HG02840 (cell line): ENCODE results near the gene PCP4L1.

Experiments
- ATAC-seq: cut with Tn5 transposase; IDR thresholded peaks from one replicate; pipeline ENCODE4 v1.9.1; 2021; ENCODE audit warnings: mild to moderate bottlenecking, moderate library complexity, moderate number of reproducible peaks; ENCODE audit not compliant: unreplicated experiment, low FRiP score

The PCP4L1 gene

GRCh38 chr1:161261261-161262235 is 3.0 kb downstream of the PCP4L1 start:
- no peak for ATAC-seq

GRCh38 chr1:161265305-161265704 is 6.8 kb downstream of the PCP4L1 start:
- no peak for ATAC-seq

GRCh38 chr1:161266202-161266601 is 7.7 kb downstream of the PCP4L1 start:
- no peak for ATAC-seq

GRCh38 chr1:161266836-161267235 is 8.3 kb downstream of the PCP4L1 start:
- no peak for ATAC-seq

GRCh38 chr1:161267321-161267720 is 8.8 kb downstream of the PCP4L1 start:
- ATAC-seq, result no peak

- ATAC-seq, result no peak
These were observed 14.9 kb downstream of the PCP4L1 start for GRCh38 chr1:161273402-161273801.

- ATAC-seq, result no peak
These were observed 16.3 kb downstream of the PCP4L1 start for GRCh38 chr1:161274874-161275273.

- no peak for ATAC-seq
These were observed 24.4 kb downstream of the PCP4L1 start for GRCh38 chr1:161282991-161283390.

GRCh38 chr1:161285113-161285512 is 26.6 kb downstream of the PCP4L1 start:
- ATAC-seq, result no peak

- ATAC-seq, result no peak
These were observed 27.0 kb downstream of the PCP4L1 start for GRCh38 chr1:161285521-161285920.

- no peak for ATAC-seq
These were observed 29.0 kb downstream of the PCP4L1 start for GRCh38 chr1:161287482-161288054.

GRCh38 chr1:161290779-161291178 is 32.2 kb downstream of the PCP4L1 start:
- ATAC-seq, result no peak

GRCh38 chr1:161297415-161297814 is 38.9 kb downstream of the PCP4L1 start:
- no peak for ATAC-seq

GRCh38 chr1:161298116-161298515 is 39.6 kb downstream of the PCP4L1 start:
- no peak for ATAC-seq

- no peak for ATAC-seq
These were observed 40.8 kb downstream of the PCP4L1 start for GRCh38 chr1:161299347-161299746.

- no peak for ATAC-seq
These were observed 41.9 kb downstream of the PCP4L1 start for GRCh38 chr1:161300478-161300877.

GRCh38 chr1:161304927-161305866 is 46.7 kb downstream of the PCP4L1 start:
- no peak for ATAC-seq

- ATAC-seq, result peak; percentile 49
These were observed 47.4 kb downstream of the PCP4L1 start for GRCh38 chr1:161305867-161306519.

GRCh38 chr1:161307230-161307768 is 48.8 kb downstream of the PCP4L1 start:
- no peak for ATAC-seq
